HEK293 (cell line): ENCODE data around the gene ZNF385C.

ENCODE experiments used
- BCL11A ChIP-seq: fragments of 450-650 bp; formaldehyde crosslinking; IDR thresholded peaks from 2 replicates; pipeline ENCODE4 v1.5.1; 2016; ENCODE audit warnings: low read depth, missing biosample characterization, missing genetic modification characterization
- FEZF1 ChIP-seq: fragments of 450-650 bp; formaldehyde crosslinking; IDR thresholded peaks from 2 replicates; pipeline ENCODE4 v1.5.1; 2016; ENCODE audit warnings: missing biosample characterization, missing genetic modification characterization
- HOXA7 ChIP-seq: sonication (generic); formaldehyde crosslinking; IDR thresholded peaks from 2 replicates; pipeline ENCODE4 v1.8.1; 2022; ENCODE audit warnings: missing genetic modification reagents, borderline replicate concordance
- KLF10 ChIP-seq: fragments of 450-650 bp; IDR thresholded peaks from 2 replicates; pipeline ENCODE4 v1.5.1; 2018; ENCODE audit warnings: missing biosample characterization, mild to moderate bottlenecking, missing genetic modification characterization
- MEIS1 ChIP-seq: sonication (generic); formaldehyde crosslinking; IDR thresholded peaks from 2 replicates; pipeline ENCODE4 v1.8.1; 2022; ENCODE audit warnings: missing genetic modification reagents, mild to moderate bottlenecking, borderline replicate concordance
- PRDM1 ChIP-seq: fragments of 450-650 bp; formaldehyde crosslinking; IDR thresholded peaks from 2 replicates; pipeline ENCODE4; 2016; ENCODE audit warnings: missing biosample characterization, missing genetic modification characterization
- TRIM28 ChIP-seq: IDR thresholded peaks from 2 replicates; pipeline ENCODE4 v1.6.1; 2011; ENCODE audit warnings: low read length, control low read depth, borderline replicate concordance
- YY1 ChIP-seq: fragments of 450-650 bp; formaldehyde crosslinking; IDR thresholded peaks from 2 replicates; pipeline ENCODE4 v1.5.1; 2018; ENCODE audit warnings: missing biosample characterization, missing genetic modification characterization
- ZNF121 ChIP-seq: fragments of 450-650 bp; formaldehyde crosslinking; IDR thresholded peaks from 2 replicates; pipeline ENCODE4 v1.5.1; 2016; ENCODE audit warnings: missing biosample characterization, missing genetic modification characterization
- ZNF239 ChIP-seq: fragments of 450-650 bp; formaldehyde crosslinking; IDR thresholded peaks from 2 replicates; pipeline ENCODE4 v1.5.1; 2016; ENCODE audit warnings: missing biosample characterization, missing genetic modification characterization
- ZNF302 ChIP-seq: fragments of 450-650 bp; formaldehyde crosslinking; IDR thresholded peaks from 2 replicates; pipeline ENCODE4 v1.5.1; 2016; ENCODE audit warnings: missing biosample characterization, missing genetic modification characterization, low read depth
- ZNF48 ChIP-seq: fragments of 450-650 bp; formaldehyde crosslinking; IDR thresholded peaks from 2 replicates; pipeline ENCODE4 v1.5.1; 2016; ENCODE audit warnings: missing biosample characterization, missing genetic modification characterization
- ZNF529 ChIP-seq: fragments of 450-650 bp; formaldehyde crosslinking; IDR thresholded peaks from 2 replicates; pipeline ENCODE4 v1.5.1; 2017; ENCODE audit warnings: missing genetic modification characterization, missing biosample characterization; ENCODE audit not compliant: insufficient replicate concordance
- ZNF544 ChIP-seq: fragments of 450-650 bp; formaldehyde crosslinking; IDR thresholded peaks from 2 replicates; pipeline ENCODE4 v1.5.0; 2017; ENCODE audit warnings: missing biosample characterization, missing genetic modification characterization
- ZNF626 ChIP-seq: fragments of 450-650 bp; sonication (Bioruptor Pico); formaldehyde crosslinking; IDR thresholded peaks from 2 replicates; pipeline ENCODE4 v1.5.1; 2018; ENCODE audit warnings: missing biosample characterization, missing genetic modification characterization, inconsistent platforms
- ZNF777 ChIP-seq: fragments of 450-650 bp; formaldehyde crosslinking; IDR thresholded peaks from 2 replicates; pipeline ENCODE4 v1.5.1; 2017; ENCODE audit warnings: missing biosample characterization, missing genetic modification characterization, borderline replicate concordance
- ZNF830 ChIP-seq: fragments of 450-650 bp; IDR thresholded peaks from 2 replicates; pipeline ENCODE4 v1.5.0; 2018; ENCODE audit warnings: missing biosample characterization, missing genetic modification characterization, low read depth, mild to moderate bottlenecking, moderate library complexity
- ZNF843 ChIP-seq: fragments of 450-650 bp; formaldehyde crosslinking; IDR thresholded peaks from 2 replicates; pipeline ENCODE4 v1.5.1; 2016; ENCODE audit warnings: missing biosample characterization, missing genetic modification characterization
- TF ChIP-seq, protein P1 (sequence below): fragments of 450-650 bp; formaldehyde crosslinking; IDR thresholded peaks from 2 replicates; pipeline ENCODE4 v1.5.1; 2016; ENCODE audit warnings: missing biosample characterization, missing genetic modification characterization, borderline replicate concordance
- TF ChIP-seq, protein P2 (sequence below): fragments of 450-650 bp; formaldehyde crosslinking; IDR thresholded peaks from 2 replicates; pipeline ENCODE4 v1.5.0; 2017; ENCODE audit warnings: missing biosample characterization, missing genetic modification characterization, borderline replicate concordance
- TF ChIP-seq, protein P3 (sequence below): fragments of 450-650 bp; formaldehyde crosslinking; IDR thresholded peaks from 2 replicates; pipeline ENCODE4 v1.5.1; 2016; ENCODE audit warnings: missing biosample characterization, missing genetic modification characterization
- TF ChIP-seq, protein P4 (sequence below): fragments of 450-650 bp; formaldehyde crosslinking; IDR thresholded peaks from 2 replicates; pipeline ENCODE4 v1.5.1; 2016; ENCODE audit warnings: missing biosample characterization, missing genetic modification characterization, low read depth
- TF ChIP-seq, protein P5 (sequence below): fragments of 450-650 bp; formaldehyde crosslinking; IDR thresholded peaks from 2 replicates; pipeline ENCODE4 v1.5.1; 2016; ENCODE audit warnings: missing biosample characterization, missing genetic modification characterization
- TF ChIP-seq, protein P6 (sequence below): IDR thresholded peaks from 2 replicates; pipeline ENCODE4 v1.6.1; 2011; ENCODE audit warnings: mild to moderate bottlenecking, low read depth, low read length, borderline replicate concordance
- TF ChIP-seq, protein P7 (sequence below): fragments of 450-650 bp; formaldehyde crosslinking; IDR thresholded peaks from 2 replicates; pipeline ENCODE4 v1.5.1; 2017; ENCODE audit warnings: missing biosample characterization, missing genetic modification characterization

The ZNF385C gene

DNA sequence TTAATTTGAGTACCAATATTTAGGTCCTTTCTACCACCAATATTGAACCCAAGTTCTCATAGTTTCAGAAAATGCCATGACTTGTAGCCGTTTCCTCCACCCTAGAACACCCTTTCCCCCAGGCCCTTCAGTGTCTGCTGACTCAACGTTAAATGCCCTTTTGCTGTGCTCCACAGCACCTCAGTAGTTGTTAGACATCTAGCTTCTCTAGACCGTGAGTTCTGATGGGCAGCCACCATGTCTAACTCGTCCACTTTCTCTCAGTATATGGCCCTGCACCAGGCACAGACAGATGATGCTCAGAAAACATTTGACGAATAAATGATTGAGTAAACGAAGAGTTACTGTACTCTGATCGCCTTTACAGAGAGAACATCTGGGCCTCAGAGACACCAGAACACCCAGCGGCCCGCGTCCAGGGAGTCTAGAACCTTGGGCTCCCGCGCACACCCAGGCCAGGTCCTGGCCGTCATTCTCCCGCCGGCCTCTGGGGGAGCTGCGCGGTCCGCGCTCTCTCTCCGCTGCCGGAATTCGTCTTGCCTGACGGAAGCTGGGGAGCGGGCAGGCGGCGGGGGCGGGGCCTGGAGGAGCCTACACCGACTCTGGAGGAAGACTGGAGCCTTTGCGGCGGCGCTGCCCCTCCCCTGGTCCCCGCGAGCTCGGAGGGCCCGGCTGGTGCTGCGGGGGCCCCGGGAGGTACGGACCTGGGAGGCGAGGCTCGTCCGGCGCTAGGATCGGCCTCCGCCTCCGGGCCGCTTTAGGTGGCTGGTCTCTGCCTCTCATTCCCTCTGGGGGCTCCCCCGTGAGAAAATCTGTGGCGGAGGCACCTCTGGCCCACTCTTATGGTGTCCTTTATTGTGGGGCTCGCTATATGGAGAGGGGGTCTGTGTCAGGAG lies 78.5 kb downstream of the ZNF385C start, which contains the start of gene NKIRAS2 (continued):
- TF ChIP-seq, protein P1, sequence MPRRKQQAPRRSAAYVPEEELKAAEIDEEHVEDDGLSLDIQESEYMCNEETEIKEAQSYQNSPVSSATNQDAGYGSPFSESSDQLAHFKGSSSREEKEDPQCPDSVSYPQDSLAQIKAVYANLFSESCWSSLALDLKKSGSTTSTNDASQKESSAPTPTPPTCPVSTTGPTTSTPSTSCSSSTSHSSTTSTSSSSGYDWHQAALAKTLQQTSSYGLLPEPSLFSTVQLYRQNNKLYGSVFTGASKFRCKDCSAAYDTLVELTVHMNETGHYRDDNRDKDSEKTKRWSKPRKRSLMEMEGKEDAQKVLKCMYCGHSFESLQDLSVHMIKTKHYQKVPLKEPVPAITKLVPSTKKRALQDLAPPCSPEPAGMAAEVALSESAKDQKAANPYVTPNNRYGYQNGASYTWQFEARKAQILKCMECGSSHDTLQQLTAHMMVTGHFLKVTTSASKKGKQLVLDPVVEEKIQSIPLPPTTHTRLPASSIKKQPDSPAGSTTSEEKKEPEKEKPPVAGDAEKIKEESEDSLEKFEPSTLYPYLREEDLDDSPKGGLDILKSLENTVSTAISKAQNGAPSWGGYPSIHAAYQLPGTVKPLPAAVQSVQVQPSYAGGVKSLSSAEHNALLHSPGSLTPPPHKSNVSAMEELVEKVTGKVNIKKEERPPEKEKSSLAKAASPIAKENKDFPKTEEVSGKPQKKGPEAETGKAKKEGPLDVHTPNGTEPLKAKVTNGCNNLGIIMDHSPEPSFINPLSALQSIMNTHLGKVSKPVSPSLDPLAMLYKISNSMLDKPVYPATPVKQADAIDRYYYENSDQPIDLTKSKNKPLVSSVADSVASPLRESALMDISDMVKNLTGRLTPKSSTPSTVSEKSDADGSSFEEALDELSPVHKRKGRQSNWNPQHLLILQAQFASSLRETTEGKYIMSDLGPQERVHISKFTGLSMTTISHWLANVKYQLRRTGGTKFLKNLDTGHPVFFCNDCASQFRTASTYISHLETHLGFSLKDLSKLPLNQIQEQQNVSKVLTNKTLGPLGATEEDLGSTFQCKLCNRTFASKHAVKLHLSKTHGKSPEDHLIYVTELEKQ, result no peak
- TF ChIP-seq MEIS1 (CRISPR knock-in tag) (no peak), ZNF529 (tag by site-specific recombination) (no peak), YY1 (peak; percentile 21; the same call in 1 of the 2 replicates), ZNF830 (tag by site-specific recombination) (no peak), FEZF1 (tag by site-specific recombination) (no peak), HOXA7 (CRISPR knock-in tag) (no peak), ZNF48 (no peak), ZNF302 (tag by site-specific recombination) (no peak), TRIM28 (no peak), ZNF239 (tag by site-specific recombination) (no peak), ZNF121 (tag by site-specific recombination) (no peak), PRDM1 (tag by site-specific recombination) (no peak), ZNF777 (tag by site-specific recombination) (no peak), KLF10 (tag by site-specific recombination) (peak; percentile 51; the same call in 1 of the 2 replicates), ZNF626 (tag by site-specific recombination) (no peak), ZNF544 (no peak), BCL11A (tag by site-specific recombination) (no peak), ZNF843 (0 out of 2 replicates have a peak, but pooled peaks have one; percentile 42)
- TF ChIP-seq, protein P2, sequence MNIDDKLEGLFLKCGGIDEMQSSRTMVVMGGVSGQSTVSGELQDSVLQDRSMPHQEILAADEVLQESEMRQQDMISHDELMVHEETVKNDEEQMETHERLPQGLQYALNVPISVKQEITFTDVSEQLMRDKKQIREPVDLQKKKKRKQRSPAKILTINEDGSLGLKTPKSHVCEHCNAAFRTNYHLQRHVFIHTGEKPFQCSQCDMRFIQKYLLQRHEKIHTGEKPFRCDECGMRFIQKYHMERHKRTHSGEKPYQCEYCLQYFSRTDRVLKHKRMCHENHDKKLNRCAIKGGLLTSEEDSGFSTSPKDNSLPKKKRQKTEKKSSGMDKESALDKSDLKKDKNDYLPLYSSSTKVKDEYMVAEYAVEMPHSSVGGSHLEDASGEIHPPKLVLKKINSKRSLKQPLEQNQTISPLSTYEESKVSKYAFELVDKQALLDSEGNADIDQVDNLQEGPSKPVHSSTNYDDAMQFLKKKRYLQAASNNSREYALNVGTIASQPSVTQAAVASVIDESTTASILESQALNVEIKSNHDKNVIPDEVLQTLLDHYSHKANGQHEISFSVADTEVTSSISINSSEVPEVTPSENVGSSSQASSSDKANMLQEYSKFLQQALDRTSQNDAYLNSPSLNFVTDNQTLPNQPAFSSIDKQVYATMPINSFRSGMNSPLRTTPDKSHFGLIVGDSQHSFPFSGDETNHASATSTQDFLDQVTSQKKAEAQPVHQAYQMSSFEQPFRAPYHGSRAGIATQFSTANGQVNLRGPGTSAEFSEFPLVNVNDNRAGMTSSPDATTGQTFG (tag by site-specific recombination), result no peak
- TF ChIP-seq, protein P3, sequence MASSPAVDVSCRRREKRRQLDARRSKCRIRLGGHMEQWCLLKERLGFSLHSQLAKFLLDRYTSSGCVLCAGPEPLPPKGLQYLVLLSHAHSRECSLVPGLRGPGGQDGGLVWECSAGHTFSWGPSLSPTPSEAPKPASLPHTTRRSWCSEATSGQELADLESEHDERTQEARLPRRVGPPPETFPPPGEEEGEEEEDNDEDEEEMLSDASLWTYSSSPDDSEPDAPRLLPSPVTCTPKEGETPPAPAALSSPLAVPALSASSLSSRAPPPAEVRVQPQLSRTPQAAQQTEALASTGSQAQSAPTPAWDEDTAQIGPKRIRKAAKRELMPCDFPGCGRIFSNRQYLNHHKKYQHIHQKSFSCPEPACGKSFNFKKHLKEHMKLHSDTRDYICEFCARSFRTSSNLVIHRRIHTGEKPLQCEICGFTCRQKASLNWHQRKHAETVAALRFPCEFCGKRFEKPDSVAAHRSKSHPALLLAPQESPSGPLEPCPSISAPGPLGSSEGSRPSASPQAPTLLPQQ (tag by site-specific recombination), result peak; percentile 31; the same call in 1 of the 2 replicates
- TF ChIP-seq, protein P4, sequence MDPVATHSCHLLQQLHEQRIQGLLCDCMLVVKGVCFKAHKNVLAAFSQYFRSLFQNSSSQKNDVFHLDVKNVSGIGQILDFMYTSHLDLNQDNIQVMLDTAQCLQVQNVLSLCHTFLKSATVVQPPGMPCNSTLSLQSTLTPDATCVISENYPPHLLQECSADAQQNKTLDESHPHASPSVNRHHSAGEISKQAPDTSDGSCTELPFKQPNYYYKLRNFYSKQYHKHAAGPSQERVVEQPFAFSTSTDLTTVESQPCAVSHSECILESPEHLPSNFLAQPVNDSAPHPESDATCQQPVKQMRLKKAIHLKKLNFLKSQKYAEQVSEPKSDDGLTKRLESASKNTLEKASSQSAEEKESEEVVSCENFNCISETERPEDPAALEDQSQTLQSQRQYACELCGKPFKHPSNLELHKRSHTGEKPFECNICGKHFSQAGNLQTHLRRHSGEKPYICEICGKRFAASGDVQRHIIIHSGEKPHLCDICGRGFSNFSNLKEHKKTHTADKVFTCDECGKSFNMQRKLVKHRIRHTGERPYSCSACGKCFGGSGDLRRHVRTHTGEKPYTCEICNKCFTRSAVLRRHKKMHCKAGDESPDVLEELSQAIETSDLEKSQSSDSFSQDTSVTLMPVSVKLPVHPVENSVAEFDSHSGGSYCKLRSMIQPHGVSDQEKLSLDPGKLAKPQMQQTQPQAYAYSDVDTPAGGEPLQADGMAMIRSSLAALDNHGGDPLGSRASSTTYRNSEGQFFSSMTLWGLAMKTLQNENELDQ (tag by site-specific recombination), result no peak
- TF ChIP-seq, protein P5, sequence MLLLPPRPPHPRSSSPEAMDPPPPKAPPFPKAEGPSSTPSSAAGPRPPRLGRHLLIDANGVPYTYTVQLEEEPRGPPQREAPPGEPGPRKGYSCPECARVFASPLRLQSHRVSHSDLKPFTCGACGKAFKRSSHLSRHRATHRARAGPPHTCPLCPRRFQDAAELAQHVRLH, result 0 out of 2 replicates have a peak, but pooled peaks have one; percentile 28
- TF ChIP-seq, protein P6, sequence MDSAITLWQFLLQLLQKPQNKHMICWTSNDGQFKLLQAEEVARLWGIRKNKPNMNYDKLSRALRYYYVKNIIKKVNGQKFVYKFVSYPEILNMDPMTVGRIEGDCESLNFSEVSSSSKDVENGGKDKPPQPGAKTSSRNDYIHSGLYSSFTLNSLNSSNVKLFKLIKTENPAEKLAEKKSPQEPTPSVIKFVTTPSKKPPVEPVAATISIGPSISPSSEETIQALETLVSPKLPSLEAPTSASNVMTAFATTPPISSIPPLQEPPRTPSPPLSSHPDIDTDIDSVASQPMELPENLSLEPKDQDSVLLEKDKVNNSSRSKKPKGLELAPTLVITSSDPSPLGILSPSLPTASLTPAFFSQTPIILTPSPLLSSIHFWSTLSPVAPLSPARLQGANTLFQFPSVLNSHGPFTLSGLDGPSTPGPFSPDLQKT, result no peak
- TF ChIP-seq, protein P7, sequence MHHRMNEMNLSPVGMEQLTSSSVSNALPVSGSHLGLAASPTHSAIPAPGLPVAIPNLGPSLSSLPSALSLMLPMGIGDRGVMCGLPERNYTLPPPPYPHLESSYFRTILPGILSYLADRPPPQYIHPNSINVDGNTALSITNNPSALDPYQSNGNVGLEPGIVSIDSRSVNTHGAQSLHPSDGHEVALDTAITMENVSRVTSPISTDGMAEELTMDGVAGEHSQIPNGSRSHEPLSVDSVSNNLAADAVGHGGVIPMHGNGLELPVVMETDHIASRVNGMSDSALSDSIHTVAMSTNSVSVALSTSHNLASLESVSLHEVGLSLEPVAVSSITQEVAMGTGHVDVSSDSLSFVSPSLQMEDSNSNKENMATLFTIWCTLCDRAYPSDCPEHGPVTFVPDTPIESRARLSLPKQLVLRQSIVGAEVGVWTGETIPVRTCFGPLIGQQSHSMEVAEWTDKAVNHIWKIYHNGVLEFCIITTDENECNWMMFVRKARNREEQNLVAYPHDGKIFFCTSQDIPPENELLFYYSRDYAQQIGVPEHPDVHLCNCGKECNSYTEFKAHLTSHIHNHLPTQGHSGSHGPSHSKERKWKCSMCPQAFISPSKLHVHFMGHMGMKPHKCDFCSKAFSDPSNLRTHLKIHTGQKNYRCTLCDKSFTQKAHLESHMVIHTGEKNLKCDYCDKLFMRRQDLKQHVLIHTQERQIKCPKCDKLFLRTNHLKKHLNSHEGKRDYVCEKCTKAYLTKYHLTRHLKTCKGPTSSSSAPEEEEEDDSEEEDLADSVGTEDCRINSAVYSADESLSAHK (tag by site-specific recombination), result no peak
